H1 (cell line): ENCODE measurements around the gene PAFAH1B1. TPM values are rescaled to one million over a fixed set of nuclear protein-coding genes. Genes with fewer than 3 reads are reported as not detected.

Experiments used
- SIX5 ChIP-seq: IDR thresholded peaks from 2 replicates; pipeline ENCODE4 v1.6.1; 2011; ENCODE audit warnings: mild to moderate bottlenecking, low read depth, low read length
- polyA plus RNA-seq, 7 experiments: library from polyadenylated mRNA; depleted of rRNA in 3 of 7; stranded (reverse) in 5 of 7; unstranded in 2 of 7; fragments of >200 nt in 5 of 7; fragments of 200-250 nt in 2 of 7; gene quantifications; 1 replicate in 5 of 7; 2 replicates in 1 of 7; 4 replicates in 1 of 7; pipeline versions ENCODE4 v1.2.1 to v1.2.3, GENCODE V29; 2011 to 2013; ENCODE audit warnings: missing spikeins in 2 of 7, mixed read lengths in 2 of 7
- total RNA-seq: library from RNA; stranded (reverse); fragmentation: NEBNext Ultra II Directional; extraction: Animal tissue kit (Norgen Biotek cat#: 25700); gene quantifications from 2 replicates; pipeline ENCODE4 v1.2.1, GENCODE V29; 2021

PAFAH1B1 gene
- total and polyA plus RNA-seq, 2 of the 8 experiments (the other 6 are each of a cell fraction or from before 2014, with no cell fraction given) = 42.0 to 152 TPM

GRCh38 chr17:2631211-2631610 is 37.8 kb downstream of the PAFAH1B1 start (continued):
- TF ChIP-seq SIX5 = no peak
